ENCODE data around the gene HECW1. TPM values are rescaled to one million over a fixed set of nuclear protein-coding genes. Genes with fewer than 3 reads are reported as not detected.

Gene HECW1
- total and polyA plus RNA-seq, 2 experiments from 2014 or later: 2.0 to 4.8 TPM

GRCh38 chr7:43247757-43248156 is 135.3 kb downstream of the HECW1 start:
- Histone ChIP-seq H3K4me2 (ENCODE audit: unreplicated experiment) (no peak overlapping the region), H3K4me3 (no peak overlapping the region), H3K36me3 (ENCODE audit: low read depth) (no peaks in the 10 kb centered on the region), H3K4me1 (ENCODE audit: insufficient read depth) (peaks cover 12% of the 10 kb centered on the region), H3K27ac (no peak overlapping the region), H3K79me2 (ENCODE audit: insufficient read depth) (no peaks in the 10 kb centered on the region), H3K9me3 (ENCODE audit: low read depth) (no peaks in the 10 kb centered on the region), H3K9ac (no peak overlapping the region), H3F3A (ENCODE audit: insufficient read depth) (peaks cover 17% of the 10 kb centered on the region; the same call in 1 of the 2 replicates), H4K20me1 (ENCODE audit: insufficient read depth) (no peaks in the 10 kb centered on the region), H3K9me2 (ENCODE audit: insufficient read depth) (no peaks in the 10 kb centered on the region), H2AFZ (no peak overlapping the region), H3K27me3 (replicated peaks; ENCODE audit: insufficient read depth) (no peaks in the 10 kb centered on the region)
- no peak for DNase-seq
- in situ Hi-C loops (cut with MboI): no loop called here
- no peak for TF ChIP-seq EZH2phosphoT487 (IDR thresholded peaks at IDR 0.05; ENCODE audit: insufficient read depth, low read depth)
- no peak for TF ChIP-seq EZH2 (IDR thresholded peaks at IDR 0.05; ENCODE audit: insufficient read depth, poor library complexity, severe bottlenecking)

GRCh38 chr7:43248553-43248952 is 136.1 kb downstream of the HECW1 start:
- Histone ChIP-seq H2AFZ (peak overlapping the region; percentile 88), H4K20me1 (ENCODE audit: insufficient read depth) (no peaks in the 10 kb centered on the region), H3K27me3 (replicated peaks; ENCODE audit: insufficient read depth) (no peaks in the 10 kb centered on the region), H3K9ac (peak overlapping the region; percentile 82), H3K4me3 (peak overlapping the region; percentile 74), H3K4me1 (ENCODE audit: insufficient read depth) (peaks cover 12% of the 10 kb centered on the region), H3K4me2 (ENCODE audit: unreplicated experiment) (peak overlapping the region; percentile 88), H3K27ac (peak overlapping the region; percentile 76), H3K9me2 (ENCODE audit: insufficient read depth) (no peaks in the 10 kb centered on the region), H3K9me3 (ENCODE audit: low read depth) (no peaks in the 10 kb centered on the region), H3K36me3 (ENCODE audit: low read depth) (no peaks in the 10 kb centered on the region), H3F3A (ENCODE audit: insufficient read depth) (peaks cover 17% of the 10 kb centered on the region; the same call in 1 of the 2 replicates), H3K79me2 (ENCODE audit: insufficient read depth) (no peaks in the 10 kb centered on the region)
- 31 to 34% methylated on average over 2 to 4 of the region's 4 CpGs for WGBS, 2 experiments (ENCODE audit: low coverage in 1 of 2, low lambda C conversion rate in 2 of 2, missing lambda C conversion rate in 2 of 2)
- in situ Hi-C loops (cut with MboI): no loop called here
- DNase-seq: no peak
- no peak for TF ChIP-seq EZH2phosphoT487 (IDR thresholded peaks at IDR 0.05; ENCODE audit: insufficient read depth, low read depth)
- no peak for TF ChIP-seq EZH2 (IDR thresholded peaks at IDR 0.05; ENCODE audit: insufficient read depth, poor library complexity, severe bottlenecking)

- H4K20me1 ChIP-seq (ENCODE audit: insufficient read depth): no peaks in the 10 kb centered on the region
- H3K4me2 ChIP-seq (ENCODE audit: unreplicated experiment): peak overlapping the region; percentile 88
- no peaks in the 10 kb centered on the region for H3K79me2 ChIP-seq (ENCODE audit: insufficient read depth)
- peak overlapping the region; percentile 88 for H2AFZ ChIP-seq
- no peaks in the 10 kb centered on the region for H3K9me2 ChIP-seq (ENCODE audit: insufficient read depth)
- H3K4me3 ChIP-seq: peak overlapping the region; percentile 74
- peak; percentile 91 for DNase-seq
- no peaks in the 10 kb centered on the region for H3K27me3 ChIP-seq (replicated peaks; ENCODE audit: insufficient read depth)
- H3K36me3 ChIP-seq (ENCODE audit: low read depth): no peaks in the 10 kb centered on the region
- no peaks in the 10 kb centered on the region for H3K9me3 ChIP-seq (ENCODE audit: low read depth)
- H3K9ac ChIP-seq: peak overlapping the region; percentile 82
- 4% methylated on average over 24 to 29 of the region's 29 CpGs for WGBS, 2 experiments (ENCODE audit: low coverage in 1 of 2, low lambda C conversion rate in 2 of 2, missing lambda C conversion rate in 2 of 2)
- peak overlapping the region; percentile 76 for H3K27ac ChIP-seq
- H3F3A ChIP-seq (ENCODE audit: insufficient read depth): peaks cover 17% of the 10 kb centered on the region; the same call in 1 of the 2 replicates
- in situ Hi-C loops (cut with MboI): no loop called here
- no peak for TF ChIP-seq EZH2 (IDR thresholded peaks at IDR 0.05; ENCODE audit: insufficient read depth, poor library complexity, severe bottlenecking)
- TF ChIP-seq EZH2phosphoT487 (IDR thresholded peaks at IDR 0.05; ENCODE audit: insufficient read depth, low read depth): no peak
- peaks cover 12% of the 10 kb centered on the region for H3K4me1 ChIP-seq (ENCODE audit: insufficient read depth)
Measured at GRCh38 chr7:43248961-43249822, 136.7 kb downstream of the HECW1 start.

- peak overlapping the region; percentile 76 for H3K27ac ChIP-seq
- no peaks in the 10 kb centered on the region for H3K36me3 ChIP-seq (ENCODE audit: low read depth)
- H3K4me1 ChIP-seq (ENCODE audit: insufficient read depth): peaks cover 12% of the 10 kb centered on the region
- peaks cover 17% of the 10 kb centered on the region; the same call in 1 of the 2 replicates for H3F3A ChIP-seq (ENCODE audit: insufficient read depth)
- no peaks in the 10 kb centered on the region for H4K20me1 ChIP-seq (ENCODE audit: insufficient read depth)
- H3K9ac ChIP-seq: peak overlapping the region; percentile 82
- peak; percentile 46 for DNase-seq
- H3K27me3 ChIP-seq (replicated peaks; ENCODE audit: insufficient read depth): no peaks in the 10 kb centered on the region
- peak overlapping the region; percentile 88 for H2AFZ ChIP-seq
- no peaks in the 10 kb centered on the region for H3K79me2 ChIP-seq (ENCODE audit: insufficient read depth)
- WGBS, 2 experiments (ENCODE audit: low coverage in 1 of 2, low lambda C conversion rate in 2 of 2, missing lambda C conversion rate in 2 of 2): 35 to 37% methylated on average over 9 of the region's 9 CpGs
- TF ChIP-seq EZH2 (IDR thresholded peaks at IDR 0.05; ENCODE audit: insufficient read depth, poor library complexity, severe bottlenecking): no peak
- in situ Hi-C loops (cut with MboI): loop anchor here (10.0 kb wide), 1 partner anchor 305 kb away; no protein-coding TSS in a partner anchor
- H3K4me3 ChIP-seq: peak overlapping the region; percentile 74
- H3K4me2 ChIP-seq (ENCODE audit: unreplicated experiment): peak overlapping the region; percentile 88
- H3K9me3 ChIP-seq (ENCODE audit: low read depth): no peaks in the 10 kb centered on the region
- H3K9me2 ChIP-seq (ENCODE audit: insufficient read depth): no peaks in the 10 kb centered on the region
Measured at GRCh38 chr7:43249823-43250145, 137.3 kb downstream of the HECW1 start.
